ENCODE measurements around the gene CLEC10A.

Gene CLEC10A

GRCh38 chr17:7074931-7075330 is 5.1 kb downstream of the CLEC10A start:
- no peak overlapping the region for H3K27ac ChIP-seq (ENCODE audit: low read length)
- no peaks in the 10 kb centered on the region for H4K20me1 ChIP-seq (ENCODE audit: insufficient read depth, low read length)
- H3K79me2 ChIP-seq (ENCODE audit: low read length): no peaks in the 10 kb centered on the region
- H2AFZ ChIP-seq (ENCODE audit: low read length): no peak overlapping the region
- H3K9me3 ChIP-seq (replicated peaks; ENCODE audit: insufficient read depth, low read length): no peaks in the 10 kb centered on the region
- DNase-seq: no peak
- H3K4me2 ChIP-seq (ENCODE audit: low read depth, low read length): no peak overlapping the region
- TF ChIP-seq CTCF (IDR thresholded peaks at IDR 0.05; ENCODE audit: low read length) (no peak), EZH2 (optimal IDR thresholded peaks at IDR 0.05; ENCODE audit: low read depth, low read length) (no peak), EZH2phosphoT487 (IDR thresholded peaks at IDR 0.05; ENCODE audit: low read length) (no peak)
- peaks cover 78% of the 10 kb centered on the region for H3K27me3 ChIP-seq (replicated peaks; ENCODE audit: insufficient read depth, low read length)
- no peaks in the 10 kb centered on the region for H3K4me1 ChIP-seq (ENCODE audit: low read length)
- no peaks in the 10 kb centered on the region for H3F3A ChIP-seq (ENCODE audit: insufficient read depth, low read length)
- no peak overlapping the region for H3K9ac ChIP-seq (ENCODE audit: low read length)
- H3K9me2 ChIP-seq (replicated peaks; ENCODE audit: insufficient read depth, low read length): no peaks in the 10 kb centered on the region
- H3K36me3 ChIP-seq (replicated peaks; ENCODE audit: insufficient read depth, low read length): no peaks in the 10 kb centered on the region
- no peak overlapping the region for H3K4me3 ChIP-seq (ENCODE audit: low read length)

- Histone ChIP-seq H3K4me1 (ENCODE audit: low read length) (no peaks in the 10 kb centered on the region), H3K9me3 (replicated peaks; ENCODE audit: insufficient read depth, low read length) (no peaks in the 10 kb centered on the region), H3K27ac (ENCODE audit: low read length) (no peak overlapping the region), H3K79me2 (ENCODE audit: low read length) (no peaks in the 10 kb centered on the region), H3K9me2 (replicated peaks; ENCODE audit: insufficient read depth, low read length) (no peaks in the 10 kb centered on the region), H3K27me3 (replicated peaks; ENCODE audit: insufficient read depth, low read length) (peaks cover 76% of the 10 kb centered on the region), H4K20me1 (ENCODE audit: insufficient read depth, low read length) (no peaks in the 10 kb centered on the region), H3F3A (ENCODE audit: insufficient read depth, low read length) (no peaks in the 10 kb centered on the region), H3K9ac (ENCODE audit: low read length) (no peak overlapping the region), H3K4me3 (ENCODE audit: low read length) (no peak overlapping the region), H2AFZ (ENCODE audit: low read length) (no peak overlapping the region), H3K36me3 (replicated peaks; ENCODE audit: insufficient read depth, low read length) (no peaks in the 10 kb centered on the region), H3K4me2 (ENCODE audit: low read depth, low read length) (no peak overlapping the region)
- DNase-seq: peak; percentile 1
- TF ChIP-seq CTCF (IDR thresholded peaks at IDR 0.05; ENCODE audit: low read length) (no peak), EZH2 (optimal IDR thresholded peaks at IDR 0.05; ENCODE audit: low read depth, low read length) (no peak), EZH2phosphoT487 (IDR thresholded peaks at IDR 0.05; ENCODE audit: low read length) (no peak)
These were observed 7.6 kb downstream of the CLEC10A start for GRCh38 chr17:7072406-7072805.

GRCh38 chr17:7070712-7071111 is 9.3 kb downstream of the CLEC10A start:
- DNase-seq: no peak
- Histone ChIP-seq H3K79me2 (ENCODE audit: low read length) (no peaks in the 10 kb centered on the region), H3K9me3 (replicated peaks; ENCODE audit: insufficient read depth, low read length) (no peaks in the 10 kb centered on the region), H3K4me3 (ENCODE audit: low read length) (no peak overlapping the region), H3F3A (ENCODE audit: insufficient read depth, low read length) (no peaks in the 10 kb centered on the region), H3K36me3 (replicated peaks; ENCODE audit: insufficient read depth, low read length) (no peaks in the 10 kb centered on the region), H2AFZ (ENCODE audit: low read length) (no peak overlapping the region), H3K4me2 (ENCODE audit: low read depth, low read length) (no peak overlapping the region), H3K9ac (ENCODE audit: low read length) (no peak overlapping the region), H3K27ac (ENCODE audit: low read length) (no peak overlapping the region), H4K20me1 (ENCODE audit: insufficient read depth, low read length) (no peaks in the 10 kb centered on the region), H3K9me2 (replicated peaks; ENCODE audit: insufficient read depth, low read length) (no peaks in the 10 kb centered on the region), H3K27me3 (replicated peaks; ENCODE audit: insufficient read depth, low read length) (peaks cover 69% of the 10 kb centered on the region), H3K4me1 (ENCODE audit: low read length) (no peaks in the 10 kb centered on the region)
- TF ChIP-seq EZH2 (optimal IDR thresholded peaks at IDR 0.05; ENCODE audit: low read depth, low read length) (no peak), CTCF (IDR thresholded peaks at IDR 0.05; ENCODE audit: low read length) (no peak), EZH2phosphoT487 (IDR thresholded peaks at IDR 0.05; ENCODE audit: low read length) (no peak)
